Stimulated activated CD4-positive, alpha-beta T cell treated with anti-CD3 and anti-CD28 coated beads, TNF-alpha, amount 100 ng/mL, for 24 hours (primary cell): ENCODE results near the gene CFAP298.
"Not testable (repeated sequence)": the region's sequence is repeated elsewhere in the genome, so short reads cannot be mapped to it uniquely, and the experiment has no call there.

Experiments
- DNase-seq, 3 experiments: peaks; one replicate each; pipeline ENCODE4 v3.0.0-alpha.2; 2020; ENCODE audit warnings: low read depth in 3 of 3

Gene CFAP298

DNA sequence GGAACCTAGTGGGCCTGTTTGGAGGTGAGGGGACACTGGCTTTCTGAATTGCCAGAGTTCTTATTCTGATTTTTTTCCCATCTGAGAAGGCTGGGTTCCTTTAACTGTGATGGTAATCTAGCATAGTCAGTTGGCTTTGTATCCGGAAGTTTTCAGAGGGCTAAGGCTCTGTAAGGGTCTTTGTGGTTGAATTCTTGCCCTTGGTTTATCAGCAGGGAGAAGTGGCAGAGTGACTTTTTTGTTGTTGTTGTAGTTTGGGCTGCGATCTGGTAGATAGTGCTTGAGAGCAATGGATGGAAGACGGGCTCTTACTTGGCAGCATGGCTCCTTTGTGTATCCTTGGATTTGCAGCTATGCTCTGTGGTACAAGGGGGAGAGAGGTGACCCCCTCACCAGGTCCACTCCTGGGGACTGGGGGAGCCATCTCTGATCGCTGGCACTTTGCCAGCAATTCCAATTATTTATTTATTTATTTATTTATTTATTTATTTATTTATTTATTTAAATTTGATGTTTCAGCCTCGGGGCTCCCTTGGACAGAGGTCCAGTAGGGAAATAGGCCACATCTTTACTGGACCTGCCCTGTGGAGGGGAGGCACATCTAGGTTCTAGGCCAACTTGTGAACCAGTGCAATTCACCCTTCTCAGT lies 45.3 kb downstream of the CFAP298 start:
- no peak for DNase-seq

DNA sequence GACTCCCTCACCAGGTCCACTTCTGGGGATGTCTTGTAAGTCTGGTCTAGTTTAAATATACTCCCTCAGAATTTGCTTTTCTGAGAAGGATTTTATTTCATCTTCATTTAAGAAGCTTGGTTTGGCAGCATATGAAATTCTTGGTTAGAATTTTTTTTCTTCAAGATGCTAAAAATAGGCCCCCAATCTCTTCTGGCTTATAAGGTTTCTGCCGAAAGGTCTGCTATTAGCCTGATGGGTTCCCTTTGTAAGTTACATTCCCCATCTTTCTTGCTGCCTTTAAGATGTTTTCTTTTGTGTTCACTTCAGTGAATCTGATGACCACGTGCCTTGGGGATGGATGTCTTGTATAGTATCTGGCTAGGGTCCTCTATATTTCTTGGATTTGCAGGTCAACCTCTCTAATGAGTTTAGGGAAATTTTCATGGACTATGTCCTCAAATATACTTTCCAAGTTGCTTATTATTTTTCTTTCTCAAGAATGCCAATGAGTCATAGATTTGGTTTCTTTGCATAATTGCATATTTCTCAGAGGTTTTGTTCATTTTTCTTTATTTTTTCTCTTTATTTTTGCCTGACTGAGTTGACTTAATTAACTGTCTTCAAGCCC lies 46.2 kb downstream of the CFAP298 start:
- DNase-seq = no peak

- no peak for DNase-seq
Measured at GRCh38 chr21:32562915-32563314, 49.3 kb downstream of the CFAP298 start.

- no peak for DNase-seq
Measured at GRCh38 chr21:32562426-32562825, 49.8 kb downstream of the CFAP298 start.

DNA sequence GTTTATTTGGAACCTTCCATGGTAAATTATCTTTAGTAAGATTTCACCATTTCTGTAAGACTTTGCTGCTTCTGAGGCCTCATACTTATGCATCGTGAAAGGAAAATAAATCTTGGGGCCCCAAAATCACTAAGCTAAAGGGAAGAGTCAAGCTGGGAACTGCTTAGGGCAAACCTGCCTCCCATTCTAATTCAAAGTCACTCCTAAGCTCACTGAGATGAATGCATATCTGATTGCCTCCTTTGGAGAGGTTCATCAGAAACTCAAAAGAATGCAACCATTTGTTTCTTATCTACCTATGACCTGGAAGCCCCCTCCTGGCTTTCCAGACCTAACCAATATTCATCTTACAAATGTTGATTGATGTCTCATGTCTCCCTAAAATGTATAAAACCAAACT lies 50.7 kb downstream of the CFAP298 start:
- DNase-seq = not testable (repeated sequence)

- DNase-seq = no peak
Measured at GRCh38 chr21:32560896-32561295, 51.3 kb downstream of the CFAP298 start.

DNA sequence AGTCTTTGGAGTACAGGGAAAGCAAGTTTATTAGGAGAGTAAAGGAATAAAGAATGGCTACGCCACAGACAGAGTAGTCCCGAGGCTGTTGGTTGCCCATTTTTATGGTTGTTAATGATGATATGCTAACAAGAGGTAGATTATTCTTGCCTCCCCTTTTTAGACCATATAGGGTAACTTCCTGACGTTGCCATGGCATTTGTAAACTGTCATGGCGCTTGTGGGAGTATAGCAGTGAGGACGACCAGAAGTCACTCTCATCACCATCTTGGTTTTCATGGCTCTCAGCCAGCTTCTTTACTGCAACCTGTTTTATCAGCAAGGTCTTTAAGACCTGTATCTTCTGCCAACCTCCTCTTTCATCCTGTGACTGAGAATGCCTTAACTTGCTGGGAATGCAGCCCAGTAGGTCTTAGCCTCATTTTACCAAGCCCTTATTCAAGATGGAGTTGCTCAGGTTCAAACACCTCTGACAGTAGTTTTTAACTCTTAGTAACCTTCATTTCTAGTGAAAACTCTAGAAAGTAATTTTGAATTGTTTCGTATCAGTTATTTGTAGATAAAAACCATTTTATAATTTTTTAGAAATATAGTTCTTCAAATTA lies 53.1 kb downstream of the CFAP298 start:
- DNase-seq = no peak

DNA sequence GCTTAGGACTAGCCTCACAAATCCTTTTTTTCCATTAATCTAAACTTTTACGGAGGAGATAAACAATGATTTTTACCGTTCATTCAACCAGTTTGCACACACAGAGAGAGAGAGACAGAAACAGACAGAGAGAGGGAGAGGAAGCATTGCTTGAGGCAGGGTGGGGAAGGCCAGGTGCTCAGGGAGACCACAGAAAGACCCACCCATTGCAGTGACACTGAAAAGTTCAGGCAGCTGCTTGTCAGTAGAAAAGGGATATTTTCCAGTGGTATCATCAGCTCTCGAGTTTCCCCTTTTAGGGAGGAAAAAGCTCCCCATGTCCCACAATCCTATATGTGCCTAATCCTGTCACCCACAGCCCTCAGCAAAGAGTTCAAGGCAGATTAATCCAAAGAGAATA lies 54.1 kb downstream of the CFAP298 start:
- DNase-seq = no peak

DNA sequence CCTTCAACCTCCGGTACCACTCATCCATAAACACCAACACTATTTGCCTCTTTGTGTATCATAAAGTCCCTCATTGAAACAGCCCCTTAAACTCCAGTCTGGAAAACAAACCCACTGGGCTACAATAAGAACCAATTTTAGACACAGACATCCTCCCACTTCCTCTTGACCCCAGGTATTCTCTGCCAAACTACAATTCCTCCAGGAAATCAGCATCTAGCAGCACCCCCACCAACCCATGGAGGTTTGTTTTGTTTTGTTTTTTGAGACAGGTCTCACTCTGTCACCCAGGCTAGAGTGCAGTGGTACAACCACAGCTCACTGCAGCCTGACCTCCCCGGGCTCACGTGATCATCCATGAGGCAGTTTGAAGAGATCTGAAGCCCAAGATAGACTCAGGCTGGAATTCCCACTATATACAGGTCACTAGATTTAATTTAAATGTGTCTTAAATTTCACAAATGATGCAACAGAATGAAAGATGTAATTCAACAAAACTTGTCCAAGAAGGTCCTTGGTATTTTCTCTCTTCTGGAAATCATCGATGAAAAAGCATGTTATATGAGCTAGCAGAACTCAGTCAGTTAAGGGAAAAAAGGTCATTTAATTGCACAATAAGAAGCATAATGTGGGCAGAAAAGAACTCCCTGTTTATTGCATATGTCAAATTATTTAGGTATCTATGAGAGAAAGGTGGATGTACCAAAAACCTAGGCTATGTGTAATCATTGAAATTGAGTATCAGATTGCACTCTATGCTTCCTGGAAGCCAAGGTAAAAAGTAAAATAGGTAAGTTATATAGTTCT lies 57.1 kb downstream of the CFAP298 start:
- no peak for DNase-seq

DNA sequence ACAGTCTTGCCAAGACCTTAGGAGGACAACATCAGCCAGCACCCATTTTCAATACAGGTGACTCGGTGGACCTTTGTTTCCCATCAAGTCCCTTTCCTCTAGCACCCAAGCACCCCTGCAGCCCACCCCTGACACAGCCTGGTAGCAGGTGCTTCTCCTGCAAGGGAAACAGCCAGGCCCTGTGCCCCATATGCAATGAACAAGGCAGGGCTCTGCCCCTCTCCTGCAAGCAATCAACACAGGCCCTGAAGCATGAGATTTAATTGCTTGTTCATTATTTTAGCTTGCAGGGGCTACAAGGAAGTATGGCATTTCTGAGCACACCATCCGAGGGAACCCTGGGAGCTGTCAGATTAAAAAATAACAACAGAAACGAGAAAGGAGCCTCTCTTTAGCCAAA lies 62.3 kb downstream of the CFAP298 start:
- no peak for DNase-seq

- DNase-seq = no peak
Measured at GRCh38 chr21:32549440-32549839, 62.7 kb downstream of the CFAP298 start.
